ENCODE data around the gene GPATCH8.

The GPATCH8 gene

GRCh38 chr17:44350733-44351226 is 152.4 kb downstream of the GPATCH8 start:
- in situ Hi-C loops (cut with MboI; ENCODE audit: low pct_unique_long_range_greater_than_20kb, low sequenced_read_pairs), result no loop called here
- peak; percentile 82 for DNase-seq

GRCh38 chr17:44349553-44350070 is 153.6 kb downstream of the GPATCH8 start:
- DNase-seq, result no peak

DNA sequence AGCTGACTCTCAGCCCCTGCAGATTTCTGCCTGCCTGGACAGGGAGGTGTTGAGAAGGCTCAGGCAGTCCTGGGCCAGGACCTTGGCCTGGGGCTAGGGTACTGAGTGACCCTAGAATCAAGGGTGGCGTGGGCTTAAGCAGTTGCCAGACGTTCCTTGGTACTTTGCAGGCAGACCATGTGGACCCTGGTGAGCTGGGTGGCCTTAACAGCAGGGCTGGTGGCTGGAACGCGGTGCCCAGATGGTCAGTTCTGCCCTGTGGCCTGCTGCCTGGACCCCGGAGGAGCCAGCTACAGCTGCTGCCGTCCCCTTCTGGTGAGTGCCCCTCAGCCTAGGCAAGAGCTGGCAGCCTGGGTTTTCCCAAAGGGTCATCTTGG is 154.2 kb downstream of the GPATCH8 start:
- in situ Hi-C loops (cut with MboI; ENCODE audit: low pct_unique_long_range_greater_than_20kb, low sequenced_read_pairs), result no loop called here
- no peak for DNase-seq

More at GRCh38 chr17:44349553-44350070, 153.6 kb downstream of the GPATCH8 start:
- in situ Hi-C loops (cut with MboI; ENCODE audit: low pct_unique_long_range_greater_than_20kb, low sequenced_read_pairs), result no loop called here

GRCh38 chr17:44348234-44348987 is 154.8 kb downstream of the GPATCH8 start:
- peak; percentile 49 for DNase-seq
- in situ Hi-C loops (cut with MboI; ENCODE audit: low pct_unique_long_range_greater_than_20kb, low sequenced_read_pairs), result no loop called here
